ENCODE measurements around the gene TSPAN17.

DNA sequence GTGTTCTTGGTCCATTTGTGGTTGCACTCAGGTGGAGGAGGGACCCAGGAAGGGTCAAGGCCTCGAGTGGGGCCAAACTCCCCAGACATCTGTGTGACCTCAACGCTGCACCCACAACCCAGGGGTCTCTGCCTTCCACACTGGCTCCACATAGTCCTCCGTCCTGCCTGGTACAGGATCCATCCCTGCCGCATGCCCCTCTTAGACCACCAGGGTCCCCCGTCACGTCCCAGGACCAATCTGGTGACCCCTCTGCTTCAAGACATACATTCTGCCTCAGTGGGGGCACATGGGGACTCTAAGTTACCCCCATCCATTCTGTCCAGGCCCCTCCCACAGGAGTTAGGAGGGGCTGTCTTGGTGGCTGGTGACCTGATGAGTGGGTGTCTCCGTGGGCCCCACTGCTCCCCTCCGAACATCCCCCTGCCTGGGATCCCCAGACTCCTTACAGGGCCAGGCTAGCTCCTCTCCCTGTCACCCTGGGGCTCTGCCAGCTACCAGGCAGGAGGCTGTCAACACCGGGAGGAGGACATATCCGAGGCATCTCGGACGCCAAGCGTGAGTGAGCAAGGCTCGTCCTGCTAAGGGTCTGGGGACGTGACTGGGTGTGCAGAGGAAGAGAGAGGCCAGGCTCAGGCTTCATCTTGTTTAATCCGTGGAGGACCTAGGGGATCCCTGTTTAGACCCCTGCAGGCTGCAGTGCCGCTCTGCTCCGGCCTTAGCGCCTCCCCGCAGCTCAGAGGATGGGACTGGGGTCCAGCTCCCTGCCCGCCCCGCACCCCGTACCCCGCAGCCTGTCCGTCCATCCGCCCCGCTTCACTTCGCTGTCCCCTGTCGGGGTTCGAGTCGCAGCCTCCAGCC lies 32.3 kb downstream of the TSPAN17 start:
- TF ChIP-seq, protein P1, sequence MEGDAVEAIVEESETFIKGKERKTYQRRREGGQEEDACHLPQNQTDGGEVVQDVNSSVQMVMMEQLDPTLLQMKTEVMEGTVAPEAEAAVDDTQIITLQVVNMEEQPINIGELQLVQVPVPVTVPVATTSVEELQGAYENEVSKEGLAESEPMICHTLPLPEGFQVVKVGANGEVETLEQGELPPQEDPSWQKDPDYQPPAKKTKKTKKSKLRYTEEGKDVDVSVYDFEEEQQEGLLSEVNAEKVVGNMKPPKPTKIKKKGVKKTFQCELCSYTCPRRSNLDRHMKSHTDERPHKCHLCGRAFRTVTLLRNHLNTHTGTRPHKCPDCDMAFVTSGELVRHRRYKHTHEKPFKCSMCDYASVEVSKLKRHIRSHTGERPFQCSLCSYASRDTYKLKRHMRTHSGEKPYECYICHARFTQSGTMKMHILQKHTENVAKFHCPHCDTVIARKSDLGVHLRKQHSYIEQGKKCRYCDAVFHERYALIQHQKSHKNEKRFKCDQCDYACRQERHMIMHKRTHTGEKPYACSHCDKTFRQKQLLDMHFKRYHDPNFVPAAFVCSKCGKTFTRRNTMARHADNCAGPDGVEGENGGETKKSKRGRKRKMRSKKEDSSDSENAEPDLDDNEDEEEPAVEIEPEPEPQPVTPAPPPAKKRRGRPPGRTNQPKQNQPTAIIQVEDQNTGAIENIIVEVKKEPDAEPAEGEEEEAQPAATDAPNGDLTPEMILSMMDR (IDR thresholded peaks at IDR 0.05 in 2 of 3, conservative IDR thresholded peaks at IDR 0.05 in 1 of 3; ENCODE audit: borderline replicate concordance in 1 of 3, insufficient read depth in 1 of 3, low read depth in 2 of 3, low read length in 2 of 3), result no peak
- TF ChIP-seq ELF1 (IDR thresholded peaks at IDR 0.05; ENCODE audit: borderline replicate concordance, low read depth) (no peak), EZH2phosphoT487 (IDR thresholded peaks at IDR 0.05; ENCODE audit: borderline replicate concordance) (no peak), EZH2 (IDR thresholded peaks at IDR 0.05) (no peak), CEBPB (IDR thresholded peaks at IDR 0.05; ENCODE audit: low read depth) (no peak), EGR1 (IDR thresholded peaks at IDR 0.05; ENCODE audit: low read depth) (no peak), RAD21 (IDR thresholded peaks at IDR 0.05; ENCODE audit: low read depth) (no peak), YY1 (IDR thresholded peaks at IDR 0.05; ENCODE audit: extremely low read depth, insufficient replicate concordance, low read depth, low read length) (no peak), POLR2A (IDR thresholded peaks at IDR 0.05; ENCODE audit: borderline replicate concordance, extremely low read depth, insufficient read depth, insufficient read length) (no peak)
- TF ChIP-seq, protein P2, sequence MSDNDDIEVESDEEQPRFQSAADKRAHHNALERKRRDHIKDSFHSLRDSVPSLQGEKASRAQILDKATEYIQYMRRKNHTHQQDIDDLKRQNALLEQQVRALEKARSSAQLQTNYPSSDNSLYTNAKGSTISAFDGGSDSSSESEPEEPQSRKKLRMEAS (IDR thresholded peaks at IDR 0.05), result no peak

Data from HCT116 (cell line).